Stimulated activated CD8-positive, alpha-beta memory T cell treated with anti-CD3 and anti-CD28 coated beads, Interleukin-7, amount 100 ng/mL, for 1 hour (primary cell): ENCODE results near the gene CD9.
"Not testable (repeated sequence)": the region's sequence is repeated elsewhere in the genome, so short reads cannot be mapped to it uniquely, and the experiment has no call there.

ENCODE experiments used
- DNase-seq, 2 donors: peaks; one replicate each; pipeline ENCODE4 v3.0.0-alpha.2; 2020; ENCODE audit warnings: low read depth in 2 of 2

The CD9 gene

DNA sequence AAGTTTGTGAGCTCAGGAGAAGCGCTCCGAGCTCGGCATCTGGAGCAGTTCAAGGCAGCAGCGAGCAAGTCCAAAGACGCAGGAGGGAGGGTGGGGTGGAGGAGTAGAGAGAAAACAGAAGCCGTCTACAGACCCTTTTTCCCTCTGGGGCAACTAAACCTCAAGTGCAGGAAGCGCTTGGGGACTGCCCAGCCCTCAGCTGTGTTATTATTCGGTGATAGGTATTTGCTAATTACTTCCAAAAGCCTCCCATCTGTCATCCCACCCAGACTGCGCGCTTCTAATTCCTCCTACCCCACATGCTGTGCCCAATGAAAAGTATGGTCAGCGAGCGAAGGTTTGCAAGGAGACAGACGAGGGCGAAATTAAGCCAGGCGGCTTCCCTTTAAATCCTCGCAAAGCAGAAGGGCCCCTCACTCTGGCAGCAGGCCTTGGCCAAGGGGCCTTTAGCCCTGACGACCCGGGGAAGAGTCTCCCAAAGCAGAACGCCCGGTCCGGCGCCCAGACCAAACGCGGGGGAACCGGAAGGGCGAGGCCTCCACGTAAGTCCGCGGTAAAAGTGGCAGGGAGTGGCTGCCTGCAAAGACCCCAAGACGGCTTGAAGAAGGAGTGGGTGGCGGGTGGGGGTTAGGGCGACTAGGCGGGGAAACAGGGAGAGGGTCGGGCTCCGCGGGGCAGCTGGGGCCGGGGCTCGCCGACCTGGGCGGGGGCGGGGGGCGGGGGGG is 507 bp upstream of the CD9 start:
- no peak for DNase-seq

DNA sequence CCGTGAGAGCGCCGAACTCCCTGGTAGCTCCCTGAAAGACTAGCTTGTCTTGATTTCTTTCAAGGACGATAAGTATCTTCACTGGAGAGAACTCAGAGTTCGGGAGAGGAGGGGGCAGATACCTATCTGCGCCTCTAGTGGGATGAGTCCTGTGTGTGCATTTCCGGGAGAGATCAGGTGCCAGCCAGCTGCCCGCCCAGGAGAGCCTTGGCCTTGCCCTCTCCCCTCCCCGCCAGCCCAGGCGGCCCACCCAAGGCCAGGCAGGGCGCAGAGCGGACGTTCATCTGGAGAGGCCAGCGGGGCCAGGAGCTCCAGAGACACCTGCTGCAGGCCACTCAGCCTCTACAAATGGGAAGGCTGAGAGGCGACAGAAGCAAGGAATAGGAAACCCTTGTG is 1.0 kb downstream of the CD9 start:
- no peak for DNase-seq

DNA sequence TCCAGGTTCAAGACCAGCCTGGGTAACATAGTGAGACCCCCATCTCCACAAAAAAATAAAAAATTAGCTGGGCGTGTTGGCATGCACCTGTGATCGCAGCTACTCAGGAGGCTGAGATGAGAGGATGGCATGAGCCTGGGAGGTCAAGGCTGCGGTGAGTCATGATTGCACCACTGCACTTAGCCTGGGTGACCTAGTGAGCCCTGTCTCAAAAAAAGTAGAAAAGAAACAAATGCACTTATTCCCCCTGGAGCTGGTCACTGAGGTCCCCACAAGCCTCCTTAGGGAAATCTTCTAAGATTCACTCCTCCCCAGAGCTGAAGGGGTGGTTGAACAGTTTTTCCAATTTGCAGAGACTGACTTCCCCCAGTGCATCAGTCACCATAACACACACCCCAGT is 1.6 kb downstream of the CD9 start:
- no peak for DNase-seq

DNA sequence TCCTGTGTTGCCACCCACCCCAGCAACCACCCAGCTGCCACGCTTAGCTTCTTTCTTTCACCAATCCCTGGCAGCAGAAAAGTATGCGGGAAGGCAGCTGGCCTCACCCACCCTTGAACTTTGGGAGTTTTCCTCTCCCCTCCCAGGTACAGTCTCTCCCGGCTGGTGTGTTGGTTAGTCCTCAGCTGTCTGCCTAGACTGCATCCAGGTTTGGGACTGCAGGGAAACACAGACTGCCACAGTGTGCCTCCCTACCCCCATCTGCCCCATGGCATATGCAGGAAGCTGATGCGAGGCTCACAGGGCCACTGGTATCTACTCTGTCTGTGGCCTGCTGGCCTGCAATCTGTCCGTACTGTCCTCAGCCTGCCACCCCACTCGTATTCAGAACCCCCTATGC is 2.1 kb downstream of the CD9 start:
- no peak for DNase-seq

DNA sequence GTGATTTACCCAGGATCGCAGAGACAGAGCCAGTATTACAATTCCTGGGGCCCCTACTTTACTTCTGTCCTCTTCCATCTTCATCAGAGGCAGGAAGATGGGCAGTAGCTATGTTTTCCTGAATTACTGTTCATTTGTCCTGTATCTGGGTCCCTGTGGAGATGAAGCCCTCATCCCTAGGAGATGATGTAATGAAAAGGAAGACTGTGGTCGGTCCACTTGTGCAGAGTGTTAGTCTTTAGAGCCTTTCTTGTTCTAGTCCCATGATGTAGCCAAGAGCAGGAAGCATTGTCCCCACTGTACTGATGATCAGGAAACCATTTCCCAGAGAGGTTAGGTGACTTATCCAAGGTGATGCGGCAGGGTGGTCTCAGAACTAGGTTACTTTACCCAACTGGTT is 2.6 kb downstream of the CD9 start:
- DNase-seq: no peak

DNA sequence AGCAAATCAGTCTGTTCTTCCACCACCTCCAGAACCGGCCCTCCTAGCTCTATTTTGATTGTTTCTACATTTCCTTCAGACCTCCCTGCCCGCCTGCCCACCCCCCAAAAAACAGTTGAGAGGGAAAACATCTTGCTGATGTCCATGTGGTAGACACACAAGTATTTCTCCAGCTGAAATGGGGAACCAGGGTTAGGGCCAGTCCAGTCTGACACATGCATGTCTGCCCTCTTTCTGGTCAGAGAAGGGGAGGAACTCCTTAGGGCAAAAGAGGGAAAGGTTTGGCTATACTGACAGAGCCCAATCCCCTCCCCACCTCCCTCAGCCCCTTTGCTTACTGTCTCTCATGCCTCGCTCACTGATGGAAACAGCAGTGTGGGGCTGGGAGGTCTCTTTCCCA is 3.4 kb downstream of the CD9 start:
- DNase-seq: no peak

DNA sequence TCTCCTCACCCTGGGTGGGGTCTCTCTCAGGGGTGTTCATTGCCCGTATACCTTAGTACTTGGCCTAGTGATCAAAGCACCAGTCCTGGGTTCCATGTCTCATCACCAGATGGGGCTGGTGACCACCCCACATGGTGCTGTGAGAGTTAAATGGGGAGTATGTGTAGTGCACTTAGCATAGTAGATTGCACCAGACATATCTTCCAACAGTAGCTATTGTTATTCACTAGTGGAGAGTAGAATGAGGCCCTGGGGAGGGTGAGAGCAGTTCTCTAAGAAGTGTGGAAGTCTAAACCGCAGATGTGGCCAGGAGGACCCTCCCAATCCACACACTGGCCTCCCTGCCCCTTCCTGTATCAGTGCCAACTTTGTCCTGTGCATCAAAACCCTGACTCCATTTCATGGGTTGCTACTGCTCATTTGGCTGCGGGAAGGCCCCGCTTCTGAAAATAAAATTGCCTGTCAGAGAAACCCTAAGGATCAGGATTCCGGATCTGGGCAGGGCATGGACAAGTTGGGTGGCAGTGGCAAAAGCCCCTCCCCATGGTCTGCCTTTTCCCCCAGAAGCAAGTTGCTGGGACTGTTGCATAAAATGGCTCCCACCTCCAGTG is 4.4 kb downstream of the CD9 start:
- no peak for DNase-seq

DNA sequence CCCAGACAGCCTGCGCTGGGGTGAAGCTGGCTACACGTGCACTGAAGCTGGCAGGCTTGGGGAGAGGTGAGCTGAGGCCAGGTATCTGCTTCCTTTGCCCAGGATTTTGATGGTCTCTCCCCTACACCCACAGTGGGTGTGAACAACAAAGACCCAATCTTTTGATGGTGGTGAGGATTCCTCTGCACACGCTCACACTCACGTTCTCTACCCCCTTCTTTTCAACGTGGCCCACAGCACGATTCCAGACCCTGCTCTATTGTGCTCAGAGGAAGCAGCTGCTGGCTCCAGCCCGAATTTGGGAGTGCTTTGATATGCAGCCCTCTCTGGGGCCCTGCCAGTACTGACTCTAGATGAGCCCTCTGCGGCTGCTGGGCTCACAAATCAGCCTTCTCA is 4.9 kb downstream of the CD9 start:
- DNase-seq: no peak

DNA sequence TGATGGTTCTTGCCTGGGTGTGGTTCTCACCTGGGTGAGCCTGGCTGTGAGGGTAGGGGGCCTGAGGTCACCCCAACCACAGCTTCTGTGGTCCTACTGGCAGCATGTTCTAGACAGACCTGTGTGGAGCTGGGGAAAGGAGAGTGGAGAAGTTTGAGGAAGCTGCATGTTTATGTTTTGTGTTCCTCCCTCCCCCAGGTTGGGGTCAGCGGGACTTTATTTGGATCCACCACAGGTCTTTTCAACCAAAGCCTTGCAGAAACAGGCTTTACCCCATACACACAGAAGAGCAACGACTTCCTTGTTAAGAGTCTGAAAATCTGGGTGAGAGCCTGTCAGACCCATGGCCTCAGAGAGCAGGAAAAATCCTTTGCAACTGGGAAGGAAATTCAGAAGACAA is 5.6 kb downstream of the CD9 start:
- no peak for DNase-seq

DNA sequence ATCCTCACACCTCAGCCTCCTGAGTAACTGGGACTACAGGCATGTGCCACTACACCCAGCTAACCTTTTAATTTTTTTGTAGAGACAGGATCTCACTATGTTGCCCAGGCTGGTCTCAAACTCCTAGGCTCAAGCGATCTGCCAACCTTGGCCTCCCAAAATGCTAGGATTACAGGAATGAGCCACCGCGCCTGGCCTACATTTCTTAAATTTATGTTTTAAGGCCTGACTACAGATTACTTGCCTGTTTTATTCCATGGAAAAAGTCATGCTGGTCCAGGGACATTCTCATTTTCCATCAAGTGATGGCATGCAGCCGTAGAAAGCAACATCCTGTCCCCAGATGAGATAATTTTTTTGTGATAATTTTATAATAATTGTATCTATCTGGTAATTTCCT is 6.1 kb downstream of the CD9 start:
- DNase-seq: no peak

DNA sequence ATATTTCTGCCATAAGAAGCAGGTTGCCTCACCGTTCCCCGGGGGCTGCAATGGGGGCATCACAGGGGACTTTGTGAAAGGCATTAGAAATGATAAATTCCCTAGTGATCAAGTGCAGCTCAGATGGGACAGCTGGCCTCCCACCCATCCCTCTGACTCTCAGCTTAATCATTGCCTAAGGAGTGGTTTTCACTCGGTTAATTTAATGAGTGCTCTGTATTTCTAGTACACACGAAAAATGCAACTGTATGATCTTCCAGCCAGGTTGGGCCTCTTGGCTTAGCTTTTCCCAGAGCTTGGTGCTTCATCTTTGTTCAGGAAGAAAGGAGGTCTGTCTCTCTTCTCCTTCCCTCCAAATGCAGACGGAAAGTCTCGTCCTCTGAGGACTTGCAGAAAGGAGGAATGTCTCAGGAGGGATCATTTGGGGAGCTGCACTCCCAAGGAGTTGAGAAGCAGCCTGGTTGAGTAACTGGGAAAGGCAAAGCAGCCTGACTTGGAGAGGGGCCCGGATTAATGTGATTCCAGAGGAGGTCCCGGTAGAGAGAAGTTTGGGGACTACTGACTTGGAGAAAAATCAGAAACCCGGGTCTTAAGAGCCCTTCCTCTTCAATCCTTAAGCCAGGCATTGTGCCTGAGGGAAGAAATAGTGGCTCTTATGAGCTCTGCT is 7.2 kb downstream of the CD9 start:
- no peak for DNase-seq

DNA sequence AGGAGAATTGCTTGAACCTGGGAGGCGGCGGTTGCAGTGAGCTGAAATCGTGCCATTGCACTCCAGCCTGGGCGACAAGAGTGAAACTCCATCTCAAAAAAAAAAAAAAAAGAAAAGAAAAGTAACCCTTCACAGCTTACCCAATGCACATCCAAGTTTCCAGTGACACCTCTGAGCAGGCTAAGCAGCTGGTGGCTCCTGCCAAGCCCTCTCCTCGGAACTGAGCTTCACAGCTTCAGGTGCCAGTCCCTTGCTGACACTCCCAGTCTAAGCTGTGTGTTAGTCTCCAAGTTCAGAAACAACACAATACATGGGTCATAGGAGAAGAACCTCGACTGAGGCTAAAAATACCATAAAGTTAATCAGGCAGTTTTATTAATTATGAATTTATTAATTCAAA is 7.9 kb downstream of the CD9 start:
- no peak for DNase-seq

DNA sequence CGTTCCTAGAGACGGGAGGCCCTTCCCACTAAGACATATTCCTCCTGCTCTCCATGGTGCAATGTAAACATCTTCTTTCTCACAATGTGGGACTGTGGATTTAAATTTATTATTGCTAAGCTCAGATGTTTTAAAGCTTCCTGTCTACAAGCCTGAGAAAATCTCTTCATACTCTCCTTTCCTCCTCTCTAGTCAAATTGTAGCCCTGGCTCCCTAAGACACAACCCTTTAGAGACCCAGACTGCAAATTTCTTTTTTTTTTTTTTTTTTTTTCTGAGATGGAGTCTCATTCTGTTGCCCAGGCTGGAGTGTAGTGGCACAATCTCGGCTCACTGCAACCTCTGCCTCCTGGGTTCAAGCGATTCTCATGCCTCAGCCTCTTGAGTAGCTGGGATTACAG is 9.2 kb downstream of the CD9 start:
- DNase-seq: not testable (repeated sequence)

DNA sequence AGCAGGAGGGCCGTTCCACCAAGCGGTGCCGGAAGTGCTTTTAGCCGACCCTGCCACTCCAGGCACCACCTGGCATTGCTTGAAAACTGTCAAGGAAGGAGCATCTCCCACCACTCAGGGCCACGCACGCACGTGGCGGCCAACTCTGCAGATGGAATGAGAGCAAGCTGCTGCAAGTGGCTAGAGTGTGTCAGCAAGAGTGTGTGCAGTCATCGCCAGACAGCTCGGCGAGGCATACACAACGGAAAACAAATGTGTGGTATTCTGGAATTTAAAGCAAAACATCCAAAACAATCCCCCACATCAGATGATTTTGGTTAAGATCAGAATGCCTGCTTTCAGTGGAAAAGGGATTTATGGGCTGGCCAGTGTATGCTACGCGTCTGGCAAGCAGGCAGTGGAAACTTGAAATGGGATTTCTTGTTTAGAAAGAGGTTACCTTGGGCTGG is 11.2 kb downstream of the CD9 start:
- no peak for DNase-seq

DNA sequence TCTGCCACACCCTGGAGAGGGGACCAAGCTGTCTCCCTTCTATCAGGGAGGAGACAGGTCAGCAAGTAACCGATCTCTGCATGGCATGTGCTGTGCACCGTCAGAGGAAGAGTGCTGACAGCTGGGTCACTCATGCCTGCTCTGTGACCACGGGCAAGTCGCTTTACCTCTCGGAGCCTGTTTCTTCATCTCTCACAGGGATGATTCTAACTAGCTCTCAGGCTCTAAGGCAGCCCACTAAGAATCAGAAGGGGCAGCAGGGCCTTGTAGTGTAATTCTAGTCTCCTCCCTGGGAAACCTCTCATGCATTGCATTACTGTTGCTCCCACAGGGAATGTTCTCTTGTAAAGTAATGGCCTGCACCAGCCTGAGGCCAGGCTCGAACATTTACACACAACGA is 11.9 kb downstream of the CD9 start:
- DNase-seq: no peak

DNA sequence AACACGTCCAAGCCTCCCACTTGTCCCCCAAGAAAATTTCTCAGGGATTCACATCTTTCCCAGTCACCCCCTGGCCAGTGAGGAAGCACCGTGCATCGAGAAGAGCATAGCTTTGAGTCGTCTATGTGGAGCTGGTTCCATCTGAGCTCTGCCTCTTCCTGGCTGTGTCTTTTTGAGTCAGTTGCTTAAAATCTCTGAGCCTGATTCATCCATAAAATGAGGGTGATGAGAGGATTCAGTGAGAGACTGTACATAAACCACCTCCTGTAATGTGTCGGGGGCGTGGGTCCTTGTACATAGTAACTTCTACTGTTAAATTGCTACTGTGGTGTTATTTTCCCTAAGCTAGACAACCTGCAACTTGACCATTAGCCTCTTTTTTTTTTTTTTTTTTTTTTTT is 13.8 kb downstream of the CD9 start:
- no peak for DNase-seq

DNA sequence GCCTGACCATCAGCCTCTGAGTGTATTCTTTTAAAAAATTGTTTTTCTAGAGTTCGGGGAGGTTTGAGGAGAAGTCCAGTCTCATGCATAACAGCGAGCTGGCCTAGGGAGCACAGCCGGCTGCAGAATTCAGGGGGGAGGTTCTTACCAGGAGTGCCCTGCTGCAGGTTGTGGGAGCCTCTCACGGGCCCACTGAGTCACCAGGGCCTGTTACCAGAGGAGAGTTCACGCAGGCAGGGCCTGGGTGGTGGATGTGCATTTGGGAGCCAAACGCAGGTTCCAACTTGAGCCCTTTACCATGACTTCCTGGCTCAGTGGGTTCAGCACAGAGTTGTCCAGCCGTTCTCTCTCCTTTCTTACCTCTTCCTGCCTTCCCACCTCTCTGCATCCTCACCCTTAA is 14.4 kb downstream of the CD9 start:
- no peak for DNase-seq

DNA sequence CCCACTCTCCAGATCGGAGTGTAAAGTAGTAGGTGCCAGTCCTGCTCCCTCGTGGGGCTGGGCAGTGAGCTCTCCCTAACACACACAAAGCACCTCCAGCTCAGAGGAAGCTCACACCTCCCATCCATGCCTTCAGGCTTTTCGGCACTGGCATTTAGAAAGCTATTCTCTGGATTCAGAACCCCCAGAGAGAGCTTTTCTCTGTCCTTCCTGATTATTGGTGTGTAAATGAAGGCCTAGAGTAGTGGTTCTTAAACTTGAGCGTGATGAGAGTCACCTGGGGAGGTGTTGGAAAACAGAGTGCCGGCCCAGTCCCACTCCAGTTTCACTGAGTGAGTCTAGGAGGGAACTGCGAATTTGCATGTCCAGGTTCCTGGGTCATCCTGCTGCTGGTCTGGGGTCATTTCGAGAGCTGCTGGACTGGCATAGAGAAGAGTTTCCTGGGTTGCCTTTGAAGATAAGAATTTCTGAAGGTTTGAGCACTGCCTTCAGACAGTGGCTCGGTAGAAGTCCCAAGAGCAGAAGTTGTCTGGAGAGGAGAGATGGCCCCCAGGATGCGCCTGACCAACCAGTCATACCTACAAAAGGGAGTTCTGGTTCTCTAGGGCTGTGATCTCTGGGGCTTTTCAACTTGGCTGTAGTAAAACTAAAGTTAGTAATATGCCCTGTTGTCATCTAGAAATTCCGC is 15.1 kb downstream of the CD9 start:
- no peak for DNase-seq

DNA sequence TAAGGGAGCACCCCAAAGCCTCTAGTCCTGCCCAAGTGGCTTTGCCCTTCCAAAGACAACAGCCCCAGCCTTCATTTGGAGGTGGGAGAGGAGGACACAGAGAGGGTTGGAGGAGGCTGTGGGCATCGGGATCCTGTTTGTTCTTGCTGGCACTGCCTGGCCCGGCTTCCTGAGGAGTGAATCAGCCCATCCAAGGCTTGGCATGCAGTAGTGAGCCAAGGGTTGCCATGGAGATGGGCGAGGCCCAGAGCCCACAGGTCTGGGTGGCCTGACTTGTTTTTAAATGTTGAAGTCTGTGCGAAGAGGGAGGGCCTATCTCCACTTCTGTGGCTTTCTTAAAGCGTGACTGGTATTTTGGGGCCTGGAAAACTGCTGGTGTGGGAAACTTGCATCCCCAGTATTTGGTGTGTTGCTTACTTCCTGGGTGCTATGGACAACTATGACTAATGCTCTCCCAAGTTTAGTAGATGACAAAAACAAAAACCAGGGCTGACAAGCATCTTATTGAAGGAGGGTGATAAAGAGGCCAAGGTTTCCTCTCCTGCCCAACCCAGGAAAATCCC is 15.8 kb downstream of the CD9 start:
- no peak for DNase-seq

DNA sequence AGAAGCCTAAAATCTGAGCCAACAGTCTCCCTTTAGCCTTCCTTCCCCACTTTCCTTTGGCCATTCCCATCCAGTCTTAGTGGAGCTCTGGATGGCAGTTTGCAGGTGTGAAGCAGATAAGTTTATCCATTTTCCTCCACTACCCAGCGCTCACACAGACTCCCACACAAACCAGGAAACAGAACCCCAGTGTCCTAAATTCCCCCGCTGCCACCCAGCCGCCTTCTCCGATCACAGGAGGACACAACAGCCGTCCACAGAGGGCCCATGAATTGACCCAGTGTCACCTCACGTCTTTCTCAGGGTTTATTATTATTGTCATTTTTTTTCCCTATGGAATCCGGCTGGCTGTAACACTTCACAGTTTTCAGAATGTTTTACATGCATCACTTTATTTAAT is 16.4 kb downstream of the CD9 start:
- no peak for DNase-seq

DNA sequence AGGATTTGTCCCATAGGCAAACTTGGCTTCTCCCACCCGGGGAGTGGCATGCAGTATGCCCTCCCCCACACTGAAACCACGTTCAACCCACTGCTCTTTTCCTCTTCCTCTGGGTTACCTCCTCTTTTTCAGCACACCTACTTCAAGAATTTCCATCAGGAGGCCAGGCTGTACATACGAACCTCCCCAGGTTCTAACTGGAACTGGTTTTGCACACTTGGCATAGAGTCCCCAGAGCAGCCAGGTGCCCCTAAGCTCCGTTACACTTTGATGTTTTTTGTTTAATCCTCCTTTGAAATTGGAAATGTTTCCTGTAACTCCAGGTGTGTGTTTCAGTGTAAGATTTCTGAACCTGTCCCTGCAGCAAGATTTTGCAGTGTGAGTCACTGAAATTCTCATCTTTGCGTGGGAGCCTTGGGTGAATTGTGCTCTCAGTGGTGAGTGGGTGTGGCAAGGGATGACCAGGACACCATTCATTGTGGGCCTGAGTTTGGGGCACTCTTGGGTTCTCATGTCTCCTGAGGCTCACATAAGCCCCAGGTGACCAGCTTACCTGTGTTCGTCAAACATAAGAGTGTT is 18.2 kb downstream of the CD9 start:
- no peak for DNase-seq

DNA sequence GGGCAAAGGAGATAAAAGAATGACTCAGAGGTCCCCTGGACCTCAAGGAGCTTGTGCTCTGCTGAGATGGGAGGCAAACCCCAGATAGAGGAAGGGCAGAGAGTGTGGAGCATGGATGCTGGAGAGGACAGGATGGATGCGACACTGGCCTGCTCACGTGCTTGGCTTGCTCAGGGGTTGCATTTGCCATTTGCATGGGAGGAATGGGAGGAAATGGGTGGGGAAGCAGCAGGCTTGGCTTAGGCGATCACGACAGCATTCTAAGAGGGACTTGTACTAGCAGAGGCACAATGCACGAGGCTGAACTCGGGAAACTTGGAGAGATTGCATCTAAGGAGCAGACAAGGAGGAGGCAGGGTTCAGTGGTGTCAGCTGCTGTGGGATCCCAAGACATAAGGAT is 19.8 kb downstream of the CD9 start:
- no peak for DNase-seq
